Measurements from ENCODE around the gene PRLR.
A peak's percentile ranks its signal among the peaks of the same experiment; 100 is the strongest.

The PRLR gene

GRCh38 chr5:35030426-35031100 is 199.7 kb downstream of the PRLR start:
- peak; percentile 10; the same call in 1 of the 2 replicates for TF ChIP-seq RAD21 (IDR thresholded peaks at IDR 0.05; ENCODE audit: low read depth)
- TF ChIP-seq ZBTB7A (IDR thresholded peaks at IDR 0.05; ENCODE audit: low read depth): no peak

GRCh38 chr5:35029333-35029732 is 201.0 kb downstream of the PRLR start:
- no peak for TF ChIP-seq TEAD4 (IDR thresholded peaks at IDR 0.05)
- TF ChIP-seq CEBPB (IDR thresholded peaks at IDR 0.05): no peak
- TF ChIP-seq YY1 (IDR thresholded peaks at IDR 0.05; ENCODE audit: low read depth): no peak
- TF ChIP-seq RAD21 (IDR thresholded peaks at IDR 0.05; ENCODE audit: low read depth): no peak
- TF ChIP-seq NFIC (IDR thresholded peaks at IDR 0.05): no peak
- TF ChIP-seq MAX (IDR thresholded peaks at IDR 0.05): no peak
- no peak for TF ChIP-seq REST (IDR thresholded peaks at IDR 0.05; ENCODE audit: low read depth)
- no peak for TF ChIP-seq CREB1 (IDR thresholded peaks at IDR 0.05; ENCODE audit: low read depth)
- no peak for TF ChIP-seq USF1 (IDR thresholded peaks at IDR 0.05)
- no peak for TF ChIP-seq FOXM1 (IDR thresholded peaks at IDR 0.05; ENCODE audit: borderline replicate concordance, low read depth)
- no peak for TF ChIP-seq EGR1 (IDR thresholded peaks at IDR 0.05)

- TF ChIP-seq CREB1 (IDR thresholded peaks at IDR 0.05; ENCODE audit: low read depth): no peak
- no peak for TF ChIP-seq YY1 (IDR thresholded peaks at IDR 0.05; ENCODE audit: low read depth)
Observed at GRCh38 chr5:35026941-35027340, 203.3 kb downstream of the PRLR start.

GRCh38 chr5:35026280-35026840 is 203.9 kb downstream of the PRLR start:
- TF ChIP-seq EGR1 (IDR thresholded peaks at IDR 0.05) (no peak), EP300 (IDR thresholded peaks at IDR 0.05; ENCODE audit: borderline replicate concordance) (no peak), USF1 (IDR thresholded peaks at IDR 0.05) (no peak), TCF12 (IDR thresholded peaks at IDR 0.05; ENCODE audit: low read depth) (no peak), ZBTB7A (IDR thresholded peaks at IDR 0.05; ENCODE audit: low read depth) (no peak), CREB1 (IDR thresholded peaks at IDR 0.05; ENCODE audit: low read depth) (no peak), TAF1 (IDR thresholded peaks at IDR 0.05; ENCODE audit: low read depth) (no peak)

- TF ChIP-seq TAF1 (IDR thresholded peaks at IDR 0.05; ENCODE audit: low read depth) (no peak), CEBPB (IDR thresholded peaks at IDR 0.05) (no peak), ZBTB7A (IDR thresholded peaks at IDR 0.05; ENCODE audit: low read depth) (no peak), FOXM1 (IDR thresholded peaks at IDR 0.05; ENCODE audit: borderline replicate concordance, low read depth) (no peak), CREB1 (IDR thresholded peaks at IDR 0.05; ENCODE audit: low read depth) (no peak), TEAD4 (IDR thresholded peaks at IDR 0.05) (no peak), MAX (IDR thresholded peaks at IDR 0.05) (no peak), REST (IDR thresholded peaks at IDR 0.05; ENCODE audit: low read depth) (no peak), EP300 (IDR thresholded peaks at IDR 0.05; ENCODE audit: borderline replicate concordance) (no peak), NFIC (IDR thresholded peaks at IDR 0.05) (no peak), EGR1 (IDR thresholded peaks at IDR 0.05) (no peak), YY1 (IDR thresholded peaks at IDR 0.05; ENCODE audit: low read depth) (no peak), RAD21 (IDR thresholded peaks at IDR 0.05; ENCODE audit: low read depth) (no peak), USF1 (IDR thresholded peaks at IDR 0.05) (no peak), TCF12 (IDR thresholded peaks at IDR 0.05; ENCODE audit: low read depth) (no peak)
Observed at GRCh38 chr5:35024911-35025510, 205.3 kb downstream of the PRLR start.

All from Ishikawa (cell line).